ENCODE measurements around the gene ASPHD2.

ASPHD2 gene

DNA sequence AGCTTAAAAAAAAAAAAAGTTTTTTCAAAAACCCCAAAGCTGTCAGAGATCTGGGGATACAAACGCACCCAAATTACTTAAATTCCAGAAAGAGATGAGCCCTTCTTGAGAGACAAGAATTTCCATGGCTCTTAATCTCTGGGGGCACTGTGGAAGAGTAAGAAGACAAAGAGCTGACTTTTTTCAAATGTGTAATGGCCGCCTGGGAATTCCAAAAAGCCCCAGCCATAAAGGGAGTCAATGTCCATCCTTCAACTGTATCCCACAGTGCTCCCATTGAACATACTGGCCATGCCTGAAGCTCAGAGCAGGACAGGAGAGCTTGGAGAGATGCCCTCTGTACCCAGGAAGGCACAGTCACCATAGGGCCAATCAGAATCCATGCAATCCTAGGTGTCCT lies 37.4 kb upstream of the ASPHD2 start:
- TF ChIP-seq GABPA (IDR thresholded peaks at IDR 0.05; ENCODE audit: low read depth) (no peak), POLR2AphosphoS5 (IDR thresholded peaks at IDR 0.05; ENCODE audit: low read depth) (no peak), SPI1 (IDR thresholded peaks at IDR 0.05; ENCODE audit: borderline replicate concordance, low read depth) (no peak)
- TF ChIP-seq, protein P1, sequence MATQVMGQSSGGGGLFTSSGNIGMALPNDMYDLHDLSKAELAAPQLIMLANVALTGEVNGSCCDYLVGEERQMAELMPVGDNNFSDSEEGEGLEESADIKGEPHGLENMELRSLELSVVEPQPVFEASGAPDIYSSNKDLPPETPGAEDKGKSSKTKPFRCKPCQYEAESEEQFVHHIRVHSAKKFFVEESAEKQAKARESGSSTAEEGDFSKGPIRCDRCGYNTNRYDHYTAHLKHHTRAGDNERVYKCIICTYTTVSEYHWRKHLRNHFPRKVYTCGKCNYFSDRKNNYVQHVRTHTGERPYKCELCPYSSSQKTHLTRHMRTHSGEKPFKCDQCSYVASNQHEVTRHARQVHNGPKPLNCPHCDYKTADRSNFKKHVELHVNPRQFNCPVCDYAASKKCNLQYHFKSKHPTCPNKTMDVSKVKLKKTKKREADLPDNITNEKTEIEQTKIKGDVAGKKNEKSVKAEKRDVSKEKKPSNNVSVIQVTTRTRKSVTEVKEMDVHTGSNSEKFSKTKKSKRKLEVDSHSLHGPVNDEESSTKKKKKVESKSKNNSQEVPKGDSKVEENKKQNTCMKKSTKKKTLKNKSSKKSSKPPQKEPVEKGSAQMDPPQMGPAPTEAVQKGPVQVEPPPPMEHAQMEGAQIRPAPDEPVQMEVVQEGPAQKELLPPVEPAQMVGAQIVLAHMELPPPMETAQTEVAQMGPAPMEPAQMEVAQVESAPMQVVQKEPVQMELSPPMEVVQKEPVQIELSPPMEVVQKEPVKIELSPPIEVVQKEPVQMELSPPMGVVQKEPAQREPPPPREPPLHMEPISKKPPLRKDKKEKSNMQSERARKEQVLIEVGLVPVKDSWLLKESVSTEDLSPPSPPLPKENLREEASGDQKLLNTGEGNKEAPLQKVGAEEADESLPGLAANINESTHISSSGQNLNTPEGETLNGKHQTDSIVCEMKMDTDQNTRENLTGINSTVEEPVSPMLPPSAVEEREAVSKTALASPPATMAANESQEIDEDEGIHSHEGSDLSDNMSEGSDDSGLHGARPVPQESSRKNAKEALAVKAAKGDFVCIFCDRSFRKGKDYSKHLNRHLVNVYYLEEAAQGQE (IDR thresholded peaks at IDR 0.05; ENCODE audit: insufficient replicate concordance, low read depth) = no peak
- TF ChIP-seq, protein P2, sequence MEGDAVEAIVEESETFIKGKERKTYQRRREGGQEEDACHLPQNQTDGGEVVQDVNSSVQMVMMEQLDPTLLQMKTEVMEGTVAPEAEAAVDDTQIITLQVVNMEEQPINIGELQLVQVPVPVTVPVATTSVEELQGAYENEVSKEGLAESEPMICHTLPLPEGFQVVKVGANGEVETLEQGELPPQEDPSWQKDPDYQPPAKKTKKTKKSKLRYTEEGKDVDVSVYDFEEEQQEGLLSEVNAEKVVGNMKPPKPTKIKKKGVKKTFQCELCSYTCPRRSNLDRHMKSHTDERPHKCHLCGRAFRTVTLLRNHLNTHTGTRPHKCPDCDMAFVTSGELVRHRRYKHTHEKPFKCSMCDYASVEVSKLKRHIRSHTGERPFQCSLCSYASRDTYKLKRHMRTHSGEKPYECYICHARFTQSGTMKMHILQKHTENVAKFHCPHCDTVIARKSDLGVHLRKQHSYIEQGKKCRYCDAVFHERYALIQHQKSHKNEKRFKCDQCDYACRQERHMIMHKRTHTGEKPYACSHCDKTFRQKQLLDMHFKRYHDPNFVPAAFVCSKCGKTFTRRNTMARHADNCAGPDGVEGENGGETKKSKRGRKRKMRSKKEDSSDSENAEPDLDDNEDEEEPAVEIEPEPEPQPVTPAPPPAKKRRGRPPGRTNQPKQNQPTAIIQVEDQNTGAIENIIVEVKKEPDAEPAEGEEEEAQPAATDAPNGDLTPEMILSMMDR (IDR thresholded peaks at IDR 0.05; ENCODE audit: insufficient read depth, low read length) = no peak
- H3K27ac ChIP-seq (replicated peaks) = no peak overlapping the region
- no peaks in the 10 kb centered on the region for H3K27me3 ChIP-seq (ENCODE audit: insufficient read depth, poor library complexity, severe bottlenecking)
- DNase-seq (ENCODE audit: low read depth in 1 of 2, low spot score in 1 of 2) = no peak
- no peak overlapping the region for H3K4me3 ChIP-seq (replicated peaks; ENCODE audit: insufficient read depth, low read length)

DNA sequence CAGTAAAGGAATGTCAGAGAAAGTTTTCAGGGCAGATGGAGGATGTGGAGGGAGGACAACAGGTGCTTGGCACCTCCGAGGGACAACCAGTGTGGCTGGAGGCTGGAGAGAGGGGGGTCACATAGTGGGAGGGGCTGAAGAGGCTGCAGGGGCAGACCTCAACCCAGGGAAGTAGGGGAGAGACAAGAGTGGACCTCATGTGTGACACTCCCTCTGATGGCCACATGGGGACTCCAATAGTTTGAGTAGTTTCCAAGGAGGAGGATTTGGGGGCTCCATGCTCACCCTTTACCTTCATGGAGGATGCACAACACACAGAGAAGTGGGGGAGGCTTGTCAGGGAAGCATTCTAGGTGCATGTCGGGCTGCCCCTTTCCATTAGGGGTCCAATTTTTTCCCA lies 35.1 kb upstream of the ASPHD2 start:
- no peak overlapping the region for H3K4me3 ChIP-seq (replicated peaks; ENCODE audit: insufficient read depth, low read length)
- TF ChIP-seq, protein P2 (IDR thresholded peaks at IDR 0.05; ENCODE audit: insufficient read depth, low read length) = no peak
- TF ChIP-seq POLR2AphosphoS5 (IDR thresholded peaks at IDR 0.05; ENCODE audit: low read depth) (no peak), SPI1 (IDR thresholded peaks at IDR 0.05; ENCODE audit: borderline replicate concordance, low read depth) (no peak), GABPA (IDR thresholded peaks at IDR 0.05; ENCODE audit: low read depth) (no peak)
- TF ChIP-seq, protein P1 (IDR thresholded peaks at IDR 0.05; ENCODE audit: insufficient replicate concordance, low read depth) = no peak
- H3K27ac ChIP-seq (replicated peaks) = no peak overlapping the region
- no peaks in the 10 kb centered on the region for H3K27me3 ChIP-seq (ENCODE audit: insufficient read depth, poor library complexity, severe bottlenecking)
- DNase-seq (ENCODE audit: low read depth in 1 of 2, low spot score in 1 of 2) = no peak

DNA sequence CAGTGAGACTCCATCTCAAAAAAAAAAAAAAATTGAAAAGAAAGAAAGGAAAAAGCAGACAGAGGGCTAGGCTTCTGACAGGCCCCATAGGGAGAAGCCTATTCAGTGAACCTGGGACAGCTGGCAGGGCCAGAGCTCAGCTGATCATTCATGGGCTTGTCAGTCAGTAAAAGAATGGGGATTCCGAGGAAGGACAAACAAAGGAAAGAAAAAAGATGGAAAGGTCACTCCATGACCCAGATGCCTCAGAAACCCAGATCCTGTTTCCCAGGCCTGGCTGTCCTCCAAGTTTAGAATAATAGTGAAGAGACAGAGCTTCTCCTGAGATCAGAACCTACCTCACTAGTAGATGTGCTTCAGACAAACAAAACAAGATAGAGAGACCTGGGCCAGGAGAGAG lies 34.3 kb upstream of the ASPHD2 start:
- no peak for DNase-seq (ENCODE audit: low read depth in 1 of 2, low spot score in 1 of 2)
- no peaks in the 10 kb centered on the region for H3K27me3 ChIP-seq (ENCODE audit: insufficient read depth, poor library complexity, severe bottlenecking)
- H3K4me3 ChIP-seq (replicated peaks; ENCODE audit: insufficient read depth, low read length) = no peak overlapping the region
- H3K27ac ChIP-seq (replicated peaks) = no peak overlapping the region
- no peak for TF ChIP-seq SPI1 (IDR thresholded peaks at IDR 0.05; ENCODE audit: borderline replicate concordance, low read depth)
- TF ChIP-seq, protein P1 (IDR thresholded peaks at IDR 0.05; ENCODE audit: insufficient replicate concordance, low read depth) = no peak
- no peak for TF ChIP-seq POLR2AphosphoS5 (IDR thresholded peaks at IDR 0.05; ENCODE audit: low read depth)
- TF ChIP-seq, protein P2 (IDR thresholded peaks at IDR 0.05; ENCODE audit: insufficient read depth, low read length) = no peak
- TF ChIP-seq GABPA (IDR thresholded peaks at IDR 0.05; ENCODE audit: low read depth) = no peak
